ENCODE measurements around the gene NEURL1B. TPM values are rescaled to one million over a fixed set of nuclear protein-coding genes. Genes with fewer than 3 reads are reported as not detected.

Gene NEURL1B, protein sequence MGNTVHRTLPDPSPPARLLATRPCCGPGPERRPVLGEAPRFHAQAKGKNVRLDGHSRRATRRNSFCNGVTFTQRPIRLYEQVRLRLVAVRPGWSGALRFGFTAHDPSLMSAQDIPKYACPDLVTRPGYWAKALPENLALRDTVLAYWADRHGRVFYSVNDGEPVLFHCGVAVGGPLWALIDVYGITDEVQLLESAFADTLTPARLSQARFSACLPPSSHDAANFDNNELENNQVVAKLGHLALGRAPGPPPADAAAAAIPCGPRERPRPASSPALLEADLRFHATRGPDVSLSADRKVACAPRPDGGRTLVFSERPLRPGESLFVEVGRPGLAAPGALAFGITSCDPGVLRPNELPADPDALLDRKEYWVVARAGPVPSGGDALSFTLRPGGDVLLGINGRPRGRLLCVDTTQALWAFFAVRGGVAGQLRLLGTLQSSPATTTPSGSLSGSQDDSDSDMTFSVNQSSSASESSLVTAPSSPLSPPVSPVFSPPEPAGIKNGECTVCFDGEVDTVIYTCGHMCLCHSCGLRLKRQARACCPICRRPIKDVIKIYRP
- 2.0 TPM for polyA plus RNA-seq (2013, experiment 1 of 2)
- polyA plus RNA-seq (2013, experiment 2 of 2), result 1.8 TPM

DNA sequence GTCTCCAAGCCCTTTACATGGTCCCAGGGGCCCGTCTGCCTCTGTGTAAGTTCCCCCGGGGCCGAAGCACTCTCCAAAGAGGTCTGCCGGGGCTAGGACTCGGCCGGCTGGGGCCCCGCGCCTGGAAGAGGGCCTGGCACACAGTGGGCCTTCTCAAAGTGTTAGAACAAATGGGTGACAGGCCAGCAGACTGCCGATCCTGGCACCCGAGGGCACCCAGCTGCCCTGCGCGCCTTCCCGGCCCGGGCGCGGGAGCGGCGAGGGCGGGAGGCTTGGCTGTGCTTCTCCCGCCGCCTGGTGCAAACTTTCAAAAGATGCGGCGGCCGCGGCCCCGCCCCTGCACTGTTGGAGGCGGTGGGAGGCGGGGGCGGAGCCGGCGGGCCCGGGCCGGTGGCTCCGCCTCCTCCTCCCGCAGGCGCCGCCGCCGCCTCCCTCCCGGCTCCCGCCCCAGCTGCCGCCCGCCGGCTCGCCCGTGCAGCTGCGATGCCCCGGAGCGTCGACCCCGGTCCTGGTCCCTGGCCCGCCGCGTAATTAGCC is at the start of gene NEURL1B:
TSS of gene NEURL1B (plus strand) at position 442 of the 537 bp plus-strand sequence. CDS start 144 bp downstream, outside the sequence.
- peak within 1 kb of the TSS; percentile 64 for H4K8ac ChIP-seq (ENCODE audit: low read length)
- H2AFZ ChIP-seq (ENCODE audit: low read depth, low read length), result peak within 1 kb of the TSS; percentile 90
- no peak within 1 kb of the TSS for H2AK5ac ChIP-seq (ENCODE audit: low read length, severe bottlenecking)
- peaks cover 7% of the 10 kb centered on the region for H3K4me1 ChIP-seq (ENCODE audit: control insufficient read depth, insufficient read depth, low read depth, low read length)
- H2BK12ac ChIP-seq (ENCODE audit: low read length in 2 of 2), result peak within 1 kb of the TSS in 1 of 2 experiments; percentile 67
- H3K14ac ChIP-seq (ENCODE audit: low read length in 2 of 2), result peak within 1 kb of the TSS in 1 of 2 experiments; percentile 56
- peak within 1 kb of the TSS in 1 of 2 experiments; percentile 71 for H3K18ac ChIP-seq (ENCODE audit: low read depth in 1 of 2, low read length in 2 of 2)
- H3K9me3 ChIP-seq (ENCODE audit: control insufficient read depth, low read length), result no peaks in the 10 kb centered on the region
- peak within 1 kb of the TSS; percentile 98 for H3K4me2 ChIP-seq (ENCODE audit: low read length, poor library complexity, severe bottlenecking)
- H3K4ac ChIP-seq (ENCODE audit: low read depth in 1 of 2, low read length in 2 of 2), result peak within 1 kb of the TSS in 1 of 2 experiments; percentile 3
- H3K23ac ChIP-seq (ENCODE audit: low read length in 2 of 2), result peak within 1 kb of the TSS in 1 of 2 experiments; percentile 53
- peaks cover 46 to 71% of the 10 kb centered on the region in 2 experiments for H3K27me3 ChIP-seq (ENCODE audit: control insufficient read depth in 1 of 2, insufficient read depth in 1 of 2, low read length in 2 of 2)
- peak; percentile 69 for DNase-seq
- no peak within 1 kb of the TSS for H3K27ac ChIP-seq (ENCODE audit: low read length, poor library complexity, severe bottlenecking)
- no peaks in the 10 kb centered on the region for H3K79me1 ChIP-seq (replicated peaks; ENCODE audit: low read length, poor library complexity, severe bottlenecking)
- H3K9ac ChIP-seq (ENCODE audit: low read length), result peak within 1 kb of the TSS; percentile 60
- peak within 1 kb of the TSS; percentile 59 for H2BK120ac ChIP-seq (ENCODE audit: low read depth, low read length)
- no peaks in the 10 kb centered on the region for H3K36me3 ChIP-seq (ENCODE audit: control insufficient read depth in 1 of 2, insufficient read depth in 2 of 2, low read depth in 1 of 2, low read length in 2 of 2)
- 1% methylated on average over 28 of the region's 54 CpGs for WGBS
- H3K4me3 ChIP-seq (ENCODE audit: insufficient read depth in 1 of 2, low read depth in 1 of 2, low read length in 2 of 2), result peak within 1 kb of the TSS; percentile 65 to 75
- no peak within 1 kb of the TSS for H2BK5ac ChIP-seq (ENCODE audit: low read depth, low read length, poor library complexity, severe bottlenecking)
- H4K91ac ChIP-seq (ENCODE audit: low read length), result no peak within 1 kb of the TSS
- H2BK15ac ChIP-seq (ENCODE audit: low read depth, poor library complexity, severe bottlenecking), result peak within 1 kb of the TSS; percentile 78

DNA sequence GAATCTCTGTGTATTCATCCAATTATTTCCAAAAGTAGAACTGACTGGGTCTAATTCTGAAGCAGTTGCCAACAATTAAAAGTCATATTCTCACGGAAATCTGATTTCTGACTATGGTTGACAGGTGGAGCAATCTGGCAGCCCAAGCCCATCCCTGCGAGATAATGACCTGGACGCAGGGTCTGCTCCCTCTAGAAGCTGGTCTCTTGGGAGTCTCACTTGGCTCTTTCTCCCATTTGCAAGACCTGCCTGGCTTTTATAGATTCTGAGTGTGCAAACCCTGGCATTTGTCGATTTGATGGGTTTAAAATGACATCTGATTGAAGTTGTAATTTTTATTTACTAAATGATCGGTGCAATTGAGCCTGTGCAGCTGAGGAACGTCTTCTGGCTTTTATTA is 49.4 kb upstream of the NEURL1B start:
- Histone ChIP-seq H3K4me1 (ENCODE audit: control insufficient read depth, insufficient read depth, low read depth, low read length) (no peaks in the 10 kb centered on the region), H3K36me3 (ENCODE audit: control insufficient read depth in 1 of 2, insufficient read depth in 2 of 2, low read depth in 1 of 2, low read length in 2 of 2) (no peaks in the 10 kb centered on the region), H3K9me3 (ENCODE audit: control insufficient read depth, low read length) (no peaks in the 10 kb centered on the region), H2AFZ (ENCODE audit: low read depth, low read length) (no peak overlapping the region), H3K9ac (ENCODE audit: low read length) (no peak overlapping the region), H3K4me2 (ENCODE audit: low read length, poor library complexity, severe bottlenecking) (no peak overlapping the region), H2BK5ac (ENCODE audit: low read depth, low read length, poor library complexity, severe bottlenecking) (no peak overlapping the region), H4K91ac (ENCODE audit: low read length) (no peak overlapping the region), H3K23ac (ENCODE audit: low read length in 2 of 2) (no peak overlapping the region), H3K14ac (ENCODE audit: low read length in 2 of 2) (no peak overlapping the region), H2BK12ac (ENCODE audit: low read length in 2 of 2) (no peak overlapping the region), H4K8ac (ENCODE audit: low read length) (no peak overlapping the region), H2BK120ac (ENCODE audit: low read depth, low read length) (no peak overlapping the region), H3K4me3 (ENCODE audit: insufficient read depth in 1 of 2, low read depth in 1 of 2, low read length in 2 of 2) (no peak overlapping the region), H3K27ac (ENCODE audit: low read length, poor library complexity, severe bottlenecking) (no peak overlapping the region), H3K27me3 (ENCODE audit: control insufficient read depth in 1 of 2, insufficient read depth in 1 of 2, low read length in 2 of 2) (peaks cover 47 to 78% of the 10 kb centered on the region in 2 experiments), H3K18ac (ENCODE audit: low read depth in 1 of 2, low read length in 2 of 2) (no peak overlapping the region), H2AK5ac (ENCODE audit: low read length, severe bottlenecking) (no peak overlapping the region), H2BK15ac (ENCODE audit: low read depth, poor library complexity, severe bottlenecking) (no peak overlapping the region), H3K4ac (ENCODE audit: low read depth in 1 of 2, low read length in 2 of 2) (no peak overlapping the region), H3K79me1 (replicated peaks; ENCODE audit: low read length, poor library complexity, severe bottlenecking) (no peaks in the 10 kb centered on the region)
- WGBS, result 84% methylated on average over 6 of the region's 6 CpGs
- DNase-seq, result no peak

DNA sequence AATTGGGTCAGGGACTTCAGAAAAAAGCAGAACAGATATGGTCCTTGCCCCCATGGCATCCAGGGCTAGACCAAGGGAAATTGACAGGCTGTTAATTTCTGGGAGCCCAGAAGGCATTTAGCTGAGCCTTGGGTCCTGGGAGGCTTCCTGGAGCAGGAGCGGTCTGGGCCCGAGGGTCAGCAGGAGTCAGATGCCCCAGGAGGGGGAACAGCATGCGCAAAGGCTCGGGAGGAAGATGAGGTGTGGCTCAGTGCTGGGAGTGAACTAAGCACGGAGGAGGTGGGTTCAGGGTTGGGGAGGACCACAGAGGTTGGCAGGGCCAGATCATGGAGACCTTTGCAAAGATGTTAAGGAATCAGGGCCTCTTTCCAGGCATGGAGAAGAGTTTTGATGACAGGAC is 48.2 kb upstream of the NEURL1B start:
- H3K14ac ChIP-seq (ENCODE audit: low read length in 2 of 2), result no peak overlapping the region
- no peak overlapping the region for H3K9ac ChIP-seq (ENCODE audit: low read length)
- no peak overlapping the region for H3K27ac ChIP-seq (ENCODE audit: low read length, poor library complexity, severe bottlenecking)
- H3K4me2 ChIP-seq (ENCODE audit: low read length, poor library complexity, severe bottlenecking), result no peak overlapping the region
- H3K36me3 ChIP-seq (ENCODE audit: control insufficient read depth in 1 of 2, insufficient read depth in 2 of 2, low read depth in 1 of 2, low read length in 2 of 2), result no peaks in the 10 kb centered on the region
- H2AFZ ChIP-seq (ENCODE audit: low read depth, low read length), result no peak overlapping the region
- H2BK12ac ChIP-seq (ENCODE audit: low read length in 2 of 2), result no peak overlapping the region
- no peaks in the 10 kb centered on the region for H3K79me1 ChIP-seq (replicated peaks; ENCODE audit: low read length, poor library complexity, severe bottlenecking)
- no peak overlapping the region for H4K91ac ChIP-seq (ENCODE audit: low read length)
- H3K18ac ChIP-seq (ENCODE audit: low read depth in 1 of 2, low read length in 2 of 2), result no peak overlapping the region
- H2BK15ac ChIP-seq (ENCODE audit: low read depth, poor library complexity, severe bottlenecking), result no peak overlapping the region
- H2BK120ac ChIP-seq (ENCODE audit: low read depth, low read length), result no peak overlapping the region
- H3K9me3 ChIP-seq (ENCODE audit: control insufficient read depth, low read length), result no peaks in the 10 kb centered on the region
- H2AK5ac ChIP-seq (ENCODE audit: low read length, severe bottlenecking), result no peak overlapping the region
- no peaks in the 10 kb centered on the region for H3K4me1 ChIP-seq (ENCODE audit: control insufficient read depth, insufficient read depth, low read depth, low read length)
- WGBS, result 94% methylated on average over 5 of the region's 5 CpGs
- no peak overlapping the region for H3K4ac ChIP-seq (ENCODE audit: low read depth in 1 of 2, low read length in 2 of 2)
- no peak overlapping the region for H2BK5ac ChIP-seq (ENCODE audit: low read depth, low read length, poor library complexity, severe bottlenecking)
- H4K8ac ChIP-seq (ENCODE audit: low read length), result no peak overlapping the region
- no peak overlapping the region for H3K4me3 ChIP-seq (ENCODE audit: insufficient read depth in 1 of 2, low read depth in 1 of 2, low read length in 2 of 2)
- no peak for DNase-seq
- no peak overlapping the region for H3K23ac ChIP-seq (ENCODE audit: low read length in 2 of 2)
- peaks cover 36 to 72% of the 10 kb centered on the region in 2 experiments for H3K27me3 ChIP-seq (ENCODE audit: control insufficient read depth in 1 of 2, insufficient read depth in 1 of 2, low read length in 2 of 2)

DNA sequence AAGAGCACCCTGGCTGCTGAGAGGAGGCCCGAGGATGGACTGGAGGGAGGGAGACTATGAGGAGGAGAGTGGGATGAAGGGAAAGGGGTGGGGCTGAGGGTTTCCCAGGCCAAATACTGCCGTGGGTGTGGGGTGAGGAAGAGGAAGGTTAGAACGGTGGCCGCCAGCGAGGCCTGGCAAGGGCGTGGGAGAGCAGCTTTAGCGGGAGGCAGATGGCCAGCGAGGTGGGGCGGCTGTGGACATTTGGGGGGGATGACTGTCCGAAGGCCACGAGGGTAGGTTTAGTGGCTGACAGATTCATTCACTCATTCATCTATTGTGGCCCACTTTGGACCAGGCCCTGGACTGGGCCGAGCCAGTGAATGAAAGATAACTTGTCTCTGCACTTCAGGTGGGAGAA is 47.8 kb upstream of the NEURL1B start:
- Histone ChIP-seq H2BK5ac (ENCODE audit: low read depth, low read length, poor library complexity, severe bottlenecking) (no peak overlapping the region), H3K4me3 (ENCODE audit: insufficient read depth in 1 of 2, low read depth in 1 of 2, low read length in 2 of 2) (no peak overlapping the region), H2AK5ac (ENCODE audit: low read length, severe bottlenecking) (no peak overlapping the region), H4K91ac (ENCODE audit: low read length) (no peak overlapping the region), H3K27ac (ENCODE audit: low read length, poor library complexity, severe bottlenecking) (no peak overlapping the region), H2AFZ (ENCODE audit: low read depth, low read length) (no peak overlapping the region), H2BK120ac (ENCODE audit: low read depth, low read length) (no peak overlapping the region), H4K8ac (ENCODE audit: low read length) (no peak overlapping the region), H3K9ac (ENCODE audit: low read length) (no peak overlapping the region), H3K9me3 (ENCODE audit: control insufficient read depth, low read length) (no peaks in the 10 kb centered on the region), H3K18ac (ENCODE audit: low read depth in 1 of 2, low read length in 2 of 2) (no peak overlapping the region), H3K36me3 (ENCODE audit: control insufficient read depth in 1 of 2, insufficient read depth in 2 of 2, low read depth in 1 of 2, low read length in 2 of 2) (no peaks in the 10 kb centered on the region), H3K4ac (ENCODE audit: low read depth in 1 of 2, low read length in 2 of 2) (no peak overlapping the region), H3K14ac (ENCODE audit: low read length in 2 of 2) (no peak overlapping the region), H3K79me1 (replicated peaks; ENCODE audit: low read length, poor library complexity, severe bottlenecking) (no peaks in the 10 kb centered on the region), H3K23ac (ENCODE audit: low read length in 2 of 2) (no peak overlapping the region), H3K4me1 (ENCODE audit: control insufficient read depth, insufficient read depth, low read depth, low read length) (no peaks in the 10 kb centered on the region), H2BK15ac (ENCODE audit: low read depth, poor library complexity, severe bottlenecking) (no peak overlapping the region), H3K27me3 (ENCODE audit: control insufficient read depth in 1 of 2, insufficient read depth in 1 of 2, low read length in 2 of 2) (peaks cover 32 to 72% of the 10 kb centered on the region in 2 experiments), H3K4me2 (ENCODE audit: low read length, poor library complexity, severe bottlenecking) (no peak overlapping the region), H2BK12ac (ENCODE audit: low read length in 2 of 2) (no peak overlapping the region)
- WGBS, result 91% methylated on average over 8 of the region's 12 CpGs
- no peak for DNase-seq

Measured in mesenchymal stem cell (in vitro differentiated cells and primary cell).